ENCODE results near the gene ARHGEF1. TPM values are rescaled to one million over a fixed set of nuclear protein-coding genes. Genes with fewer than 3 reads are reported as not detected.

The ARHGEF1 gene
- total and polyA plus RNA-seq, 11 donors, result 22.8 to 89.2 (median 28.0) TPM

DNA sequence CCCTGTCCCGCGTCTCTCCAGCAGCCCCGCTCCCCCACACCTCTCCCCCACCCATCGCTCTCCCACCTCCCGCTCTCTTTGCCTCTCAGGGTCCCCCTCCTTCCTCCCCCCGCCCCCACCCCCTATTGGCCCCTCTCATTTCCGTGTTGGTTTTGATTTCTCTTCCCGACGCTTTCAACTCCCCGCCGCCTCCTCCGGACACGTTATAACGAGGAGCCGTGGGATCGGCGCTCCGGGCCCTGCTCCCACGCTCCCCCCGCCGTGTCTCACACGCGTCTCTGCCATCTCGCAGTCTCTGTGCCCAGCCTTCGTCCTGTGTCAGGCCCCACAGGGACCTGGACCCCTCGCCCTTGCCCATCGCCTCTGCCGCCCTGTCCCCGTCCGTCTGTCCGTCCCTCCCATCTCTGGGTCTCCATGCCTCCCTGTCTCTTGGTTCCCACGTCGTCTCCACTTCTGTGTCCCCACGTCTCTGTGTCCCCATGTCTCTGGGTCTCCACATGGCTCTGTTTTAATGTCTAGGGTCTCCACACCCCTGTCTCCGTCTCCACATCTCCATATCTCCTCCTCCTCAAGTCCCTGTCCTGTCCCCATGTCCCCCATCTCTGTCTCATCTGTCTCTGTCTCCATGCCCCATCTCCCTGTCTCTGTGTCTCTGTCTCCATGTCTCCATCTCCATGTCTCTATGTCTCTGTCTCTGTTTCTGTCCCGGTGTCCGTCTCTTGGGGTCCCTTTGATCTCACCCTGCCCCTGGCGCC, 32.2 kb downstream of the ARHGEF1 start:
- DNase-seq (no peak), ATAC-seq (no peak)
- H3K4me1 ChIP-seq, result peaks cover 0 to 16% (median 0%) of the 10 kb centered on the region in 12 donors
- no peak overlapping the region for H3K4me3 ChIP-seq
- no peak for TF ChIP-seq POLR2A (IDR thresholded peaks at IDR 0.05)
- TF ChIP-seq, protein P1, sequence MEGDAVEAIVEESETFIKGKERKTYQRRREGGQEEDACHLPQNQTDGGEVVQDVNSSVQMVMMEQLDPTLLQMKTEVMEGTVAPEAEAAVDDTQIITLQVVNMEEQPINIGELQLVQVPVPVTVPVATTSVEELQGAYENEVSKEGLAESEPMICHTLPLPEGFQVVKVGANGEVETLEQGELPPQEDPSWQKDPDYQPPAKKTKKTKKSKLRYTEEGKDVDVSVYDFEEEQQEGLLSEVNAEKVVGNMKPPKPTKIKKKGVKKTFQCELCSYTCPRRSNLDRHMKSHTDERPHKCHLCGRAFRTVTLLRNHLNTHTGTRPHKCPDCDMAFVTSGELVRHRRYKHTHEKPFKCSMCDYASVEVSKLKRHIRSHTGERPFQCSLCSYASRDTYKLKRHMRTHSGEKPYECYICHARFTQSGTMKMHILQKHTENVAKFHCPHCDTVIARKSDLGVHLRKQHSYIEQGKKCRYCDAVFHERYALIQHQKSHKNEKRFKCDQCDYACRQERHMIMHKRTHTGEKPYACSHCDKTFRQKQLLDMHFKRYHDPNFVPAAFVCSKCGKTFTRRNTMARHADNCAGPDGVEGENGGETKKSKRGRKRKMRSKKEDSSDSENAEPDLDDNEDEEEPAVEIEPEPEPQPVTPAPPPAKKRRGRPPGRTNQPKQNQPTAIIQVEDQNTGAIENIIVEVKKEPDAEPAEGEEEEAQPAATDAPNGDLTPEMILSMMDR (IDR thresholded peaks at IDR 0.05), result no peak
- no peaks in the 10 kb centered on the region for H3K36me3 ChIP-seq
- H3K27ac ChIP-seq, result no peak overlapping the region
- peaks cover 35 to 96% (median 58%) of the 10 kb centered on the region in 9 donors for H3K27me3 ChIP-seq
- intact Hi-C loops (cut with DNase I), result no loop called here
- H3K9me3 ChIP-seq, result no peaks in the 10 kb centered on the region
- WGBS, 4 donors, result 3 to 6% (median 4%) methylated on average over 36 to 38 of the region's 38 CpGs

DNA sequence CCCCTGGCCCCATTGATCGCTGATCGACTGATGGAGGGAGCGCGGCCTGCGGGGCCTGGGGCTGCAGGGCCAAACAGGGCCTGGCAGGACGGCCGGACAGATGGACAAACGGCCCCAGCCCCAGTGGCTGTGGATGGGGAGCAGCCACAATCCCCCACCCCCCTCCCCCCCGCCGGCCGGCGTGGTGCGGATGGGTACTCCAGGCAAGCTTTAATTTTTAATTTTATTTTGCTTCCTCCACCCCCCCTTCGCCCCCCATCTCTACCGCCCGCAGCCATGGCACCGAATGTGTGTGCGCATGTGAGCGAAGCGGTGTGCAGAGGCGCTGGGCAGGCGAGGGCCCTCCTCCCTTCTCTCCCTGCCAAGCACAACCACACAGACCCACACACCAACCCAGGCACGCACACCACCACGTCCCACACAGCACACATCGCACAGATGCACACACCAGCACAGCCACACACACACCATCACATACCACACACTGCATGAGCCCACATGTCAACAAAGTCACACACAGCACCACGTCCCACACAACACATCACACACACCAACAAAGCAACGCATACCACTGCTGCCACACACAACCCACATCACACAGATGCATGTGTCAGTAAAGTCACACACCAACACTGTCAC, 32.9 kb downstream of the ARHGEF1 start:
- no peak for ATAC-seq
- peaks cover 0 to 16% (median 0%) of the 10 kb centered on the region in 12 donors for H3K4me1 ChIP-seq
- intact Hi-C loops (cut with DNase I), result no loop called here
- 28 to 37% (median 31%) methylated on average over 25 to 27 of the region's 27 CpGs for WGBS, 4 donors
- no peak for DNase-seq
- no peak overlapping the region for H3K27ac ChIP-seq
- no peak overlapping the region for H3K4me3 ChIP-seq
- peaks cover 35 to 95% (median 63%) of the 10 kb centered on the region in 9 donors for H3K27me3 ChIP-seq
- TF ChIP-seq, protein P1 (IDR thresholded peaks at IDR 0.05), result no peak
- no peak for TF ChIP-seq POLR2A (IDR thresholded peaks at IDR 0.05)
- no peaks in the 10 kb centered on the region for H3K36me3 ChIP-seq
- no peaks in the 10 kb centered on the region for H3K9me3 ChIP-seq

DNA sequence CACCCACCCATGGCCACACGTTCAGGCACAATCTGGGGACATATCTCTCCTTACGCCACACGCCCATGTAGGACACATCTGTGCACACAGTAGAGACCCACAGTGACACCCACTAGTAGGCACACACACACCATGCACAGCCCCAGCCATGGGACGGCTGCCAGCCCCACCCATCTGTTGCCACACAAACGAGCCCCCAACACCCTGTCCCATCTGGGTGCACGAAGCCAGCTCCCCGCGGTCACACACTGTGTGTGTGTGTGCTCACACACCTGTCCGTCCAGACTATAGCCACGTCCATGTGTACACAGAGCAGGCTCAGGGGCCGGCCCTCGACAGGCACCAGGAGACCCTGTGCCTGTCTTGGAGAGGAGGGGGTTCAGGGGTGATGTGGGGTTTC, 34.7 kb downstream of the ARHGEF1 start:
- H3K27me3 ChIP-seq, result peaks cover 34 to 95% (median 62%) of the 10 kb centered on the region in 9 donors
- H3K9me3 ChIP-seq, result no peaks in the 10 kb centered on the region
- intact Hi-C loops (cut with DNase I), result no loop called here
- peaks cover 0 to 12% (median 0%) of the 10 kb centered on the region in 12 donors for H3K4me1 ChIP-seq
- DNase-seq (no peak), ATAC-seq (no peak)
- no peak overlapping the region for H3K4me3 ChIP-seq
- WGBS, 4 donors, result 45 to 58% (median 55%) methylated on average over 5 to 12 of the region's 12 CpGs
- TF ChIP-seq, protein P1 (IDR thresholded peaks at IDR 0.05), result no peak
- TF ChIP-seq POLR2A (IDR thresholded peaks at IDR 0.05), result no peak
- no peaks in the 10 kb centered on the region for H3K36me3 ChIP-seq
- no peak overlapping the region for H3K27ac ChIP-seq

DNA sequence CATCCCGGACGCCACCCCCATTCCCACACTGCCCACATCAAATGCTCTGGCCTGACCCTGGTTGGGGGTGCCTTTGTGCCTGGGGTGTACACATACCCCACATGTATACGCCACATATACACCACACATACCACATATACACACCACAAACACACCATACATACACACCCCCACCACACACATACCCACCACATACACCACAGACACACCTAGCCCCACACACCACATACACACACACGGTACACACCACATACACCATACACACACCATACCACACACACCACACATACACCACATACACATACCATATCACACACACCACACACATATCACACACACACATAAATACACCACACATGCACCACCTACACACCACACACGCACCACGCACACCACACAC, 35.1 kb downstream of the ARHGEF1 start:
- intact Hi-C loops (cut with DNase I), result no loop called here
- H3K36me3 ChIP-seq, result no peaks in the 10 kb centered on the region
- 86 to 92% (median 86%) methylated on average over 6 of the region's 6 CpGs for WGBS, 4 donors
- peaks cover 0 to 8% (median 0%) of the 10 kb centered on the region in 12 donors for H3K4me1 ChIP-seq
- DNase-seq, result no peak
- H3K4me3 ChIP-seq, result no peak overlapping the region
- ATAC-seq, result no peak
- peaks cover 36 to 95% (median 65%) of the 10 kb centered on the region in 9 donors for H3K27me3 ChIP-seq
- no peaks in the 10 kb centered on the region for H3K9me3 ChIP-seq
- H3K27ac ChIP-seq, result no peak overlapping the region
- TF ChIP-seq, protein P1 (IDR thresholded peaks at IDR 0.05), result no peak
- no peak for TF ChIP-seq POLR2A (IDR thresholded peaks at IDR 0.05)

All from heart left ventricle (tissue), 16 donors.